ENCODE results near the gene SLC34A1. TPM values are rescaled to one million over a fixed set of nuclear protein-coding genes. Genes with fewer than 3 reads are reported as not detected.
A peak's percentile ranks its signal among the peaks of the same experiment; 100 is the strongest.

The SLC34A1 gene
- total and polyA plus RNA-seq, 2 experiments from 2014 or later = not detected

- Histone ChIP-seq H3K79me2 (replicated peaks; ENCODE audit: insufficient read depth) (no peaks in the 10 kb centered on the region), H3K4me3 (peak overlapping the region; percentile 80), H2AFZ (no peak overlapping the region), H3K9me2 (ENCODE audit: insufficient read depth) (no peaks in the 10 kb centered on the region), H4K20me1 (replicated peaks; ENCODE audit: insufficient read depth) (no peaks in the 10 kb centered on the region; the same call in 1 of the 2 replicates), H3K27ac (ENCODE audit: low read depth) (no peak overlapping the region), H3K36me3 (ENCODE audit: insufficient read depth) (no peaks in the 10 kb centered on the region), H3K4me1 (ENCODE audit: insufficient read depth) (peaks cover 23% of the 10 kb centered on the region), H3K4me2 (peak overlapping the region; percentile 88), H3K27me3 (ENCODE audit: insufficient read depth) (peaks cover 37% of the 10 kb centered on the region), H3F3A (replicated peaks; ENCODE audit: low read depth) (peaks cover 26% of the 10 kb centered on the region)
- peak overlapping the region; percentile 67 for H3K4me3 Mint-ChIP-seq
- no peak overlapping the region for H3K27ac Mint-ChIP-seq
- no peak for DNase-seq (ENCODE audit: low spot score)
- ATAC-seq = no peak
- peaks cover 11% of the 10 kb centered on the region; the same call in 2 of the 3 replicates for H3K36me3 Mint-ChIP-seq (ENCODE audit: low read depth)
- H3K27me3 Mint-ChIP-seq (ENCODE audit: insufficient read depth, low read depth, poor library complexity) = peaks cover 44% of the 10 kb centered on the region
- TF ChIP-seq NANOG (IDR thresholded peaks at IDR 0.05; ENCODE audit: borderline replicate concordance) (no peak), ZNF462 (CRISPR knock-in tag; IDR thresholded peaks at IDR 0.05) (no peak), ZNF114 (CRISPR knock-in tag; IDR thresholded peaks at IDR 0.05) (no peak), CREB1 (CRISPR knock-in tag; IDR thresholded peaks at IDR 0.05; ENCODE audit: low read depth) (no peak), CTCF (conservative IDR thresholded peaks at IDR 0.05; ENCODE audit: low read depth in 2 of 2) (no peak), ETS1 (IDR thresholded peaks at IDR 0.05) (no peak), JUNB (IDR thresholded peaks at IDR 0.05; ENCODE audit: unreplicated experiment) (no peak), POLR2AphosphoS5 (IDR thresholded peaks at IDR 0.05; ENCODE audit: low read depth) (no peak), EZH2 (IDR thresholded peaks at IDR 0.05; ENCODE audit: low read depth, unreplicated experiment) (no peak), EZH2phosphoT487 (IDR thresholded peaks at IDR 0.05; ENCODE audit: unreplicated experiment) (no peak), STAT1 (IDR thresholded peaks at IDR 0.05; ENCODE audit: unreplicated experiment) (no peak), ZNF331 (CRISPR knock-in tag; IDR thresholded peaks at IDR 0.05; ENCODE audit: low read depth) (no peak)
- TF ChIP-seq, protein P1, sequence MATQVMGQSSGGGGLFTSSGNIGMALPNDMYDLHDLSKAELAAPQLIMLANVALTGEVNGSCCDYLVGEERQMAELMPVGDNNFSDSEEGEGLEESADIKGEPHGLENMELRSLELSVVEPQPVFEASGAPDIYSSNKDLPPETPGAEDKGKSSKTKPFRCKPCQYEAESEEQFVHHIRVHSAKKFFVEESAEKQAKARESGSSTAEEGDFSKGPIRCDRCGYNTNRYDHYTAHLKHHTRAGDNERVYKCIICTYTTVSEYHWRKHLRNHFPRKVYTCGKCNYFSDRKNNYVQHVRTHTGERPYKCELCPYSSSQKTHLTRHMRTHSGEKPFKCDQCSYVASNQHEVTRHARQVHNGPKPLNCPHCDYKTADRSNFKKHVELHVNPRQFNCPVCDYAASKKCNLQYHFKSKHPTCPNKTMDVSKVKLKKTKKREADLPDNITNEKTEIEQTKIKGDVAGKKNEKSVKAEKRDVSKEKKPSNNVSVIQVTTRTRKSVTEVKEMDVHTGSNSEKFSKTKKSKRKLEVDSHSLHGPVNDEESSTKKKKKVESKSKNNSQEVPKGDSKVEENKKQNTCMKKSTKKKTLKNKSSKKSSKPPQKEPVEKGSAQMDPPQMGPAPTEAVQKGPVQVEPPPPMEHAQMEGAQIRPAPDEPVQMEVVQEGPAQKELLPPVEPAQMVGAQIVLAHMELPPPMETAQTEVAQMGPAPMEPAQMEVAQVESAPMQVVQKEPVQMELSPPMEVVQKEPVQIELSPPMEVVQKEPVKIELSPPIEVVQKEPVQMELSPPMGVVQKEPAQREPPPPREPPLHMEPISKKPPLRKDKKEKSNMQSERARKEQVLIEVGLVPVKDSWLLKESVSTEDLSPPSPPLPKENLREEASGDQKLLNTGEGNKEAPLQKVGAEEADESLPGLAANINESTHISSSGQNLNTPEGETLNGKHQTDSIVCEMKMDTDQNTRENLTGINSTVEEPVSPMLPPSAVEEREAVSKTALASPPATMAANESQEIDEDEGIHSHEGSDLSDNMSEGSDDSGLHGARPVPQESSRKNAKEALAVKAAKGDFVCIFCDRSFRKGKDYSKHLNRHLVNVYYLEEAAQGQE (IDR thresholded peaks at IDR 0.05; ENCODE audit: unreplicated experiment) = no peak
- H3K4me1 Mint-ChIP-seq = peaks cover 36% of the 10 kb centered on the region
- H3K9me3 Mint-ChIP-seq = peaks cover 3% of the 10 kb centered on the region; the same call in 1 of the 3 replicates
Measured at GRCh38 chr5:177445917-177446199, 61.6 kb downstream of the SLC34A1 start.

Measured in GM23338 (cell line).